Suprapubic skin (tissue), 3 donors: ENCODE results near the gene DMXL2.

Experiments used
- POLR2A ChIP-seq, 2 donors: fragments of 450-650 bp; IDR thresholded peaks; one replicate each; pipeline ENCODE4 v1.6.1; 2017; ENCODE audit warnings: antibody characterized with exemption in 2 of 2, mild to moderate bottlenecking in 2 of 2, moderate library complexity in 2 of 2
- TF ChIP-seq, protein P1 (sequence below), 2 donors: fragments of 200-600 bp in 1 of 2; fragments of 450-650 bp in 1 of 2; sonication (generic) in 1 of 2; IDR thresholded peaks; one replicate each; pipeline ENCODE4 v1.5.1; 2016 to 2019; ENCODE audit warnings: antibody characterized with exemption in 2 of 2, mild to moderate bottlenecking in 1 of 2, moderate library complexity in 1 of 2

- no peak for TF ChIP-seq POLR2A (IDR thresholded peaks at IDR 0.05)
- TF ChIP-seq, protein P1, sequence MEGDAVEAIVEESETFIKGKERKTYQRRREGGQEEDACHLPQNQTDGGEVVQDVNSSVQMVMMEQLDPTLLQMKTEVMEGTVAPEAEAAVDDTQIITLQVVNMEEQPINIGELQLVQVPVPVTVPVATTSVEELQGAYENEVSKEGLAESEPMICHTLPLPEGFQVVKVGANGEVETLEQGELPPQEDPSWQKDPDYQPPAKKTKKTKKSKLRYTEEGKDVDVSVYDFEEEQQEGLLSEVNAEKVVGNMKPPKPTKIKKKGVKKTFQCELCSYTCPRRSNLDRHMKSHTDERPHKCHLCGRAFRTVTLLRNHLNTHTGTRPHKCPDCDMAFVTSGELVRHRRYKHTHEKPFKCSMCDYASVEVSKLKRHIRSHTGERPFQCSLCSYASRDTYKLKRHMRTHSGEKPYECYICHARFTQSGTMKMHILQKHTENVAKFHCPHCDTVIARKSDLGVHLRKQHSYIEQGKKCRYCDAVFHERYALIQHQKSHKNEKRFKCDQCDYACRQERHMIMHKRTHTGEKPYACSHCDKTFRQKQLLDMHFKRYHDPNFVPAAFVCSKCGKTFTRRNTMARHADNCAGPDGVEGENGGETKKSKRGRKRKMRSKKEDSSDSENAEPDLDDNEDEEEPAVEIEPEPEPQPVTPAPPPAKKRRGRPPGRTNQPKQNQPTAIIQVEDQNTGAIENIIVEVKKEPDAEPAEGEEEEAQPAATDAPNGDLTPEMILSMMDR (IDR thresholded peaks at IDR 0.05): no peak
Measured at GRCh38 chr15:51526955-51527354, 95.6 kb downstream of the DMXL2 start.
